Measurements from ENCODE around the gene CCNE1. TPM values are rescaled to one million over a fixed set of nuclear protein-coding genes. Genes with fewer than 3 reads are reported as not detected.
A peak's percentile ranks its signal among the peaks of the same experiment; 100 is the strongest.

The CCNE1 gene
- total and polyA plus RNA-seq, 2 experiments from 2014 or later = 19.9 to 24.6 TPM

DNA sequence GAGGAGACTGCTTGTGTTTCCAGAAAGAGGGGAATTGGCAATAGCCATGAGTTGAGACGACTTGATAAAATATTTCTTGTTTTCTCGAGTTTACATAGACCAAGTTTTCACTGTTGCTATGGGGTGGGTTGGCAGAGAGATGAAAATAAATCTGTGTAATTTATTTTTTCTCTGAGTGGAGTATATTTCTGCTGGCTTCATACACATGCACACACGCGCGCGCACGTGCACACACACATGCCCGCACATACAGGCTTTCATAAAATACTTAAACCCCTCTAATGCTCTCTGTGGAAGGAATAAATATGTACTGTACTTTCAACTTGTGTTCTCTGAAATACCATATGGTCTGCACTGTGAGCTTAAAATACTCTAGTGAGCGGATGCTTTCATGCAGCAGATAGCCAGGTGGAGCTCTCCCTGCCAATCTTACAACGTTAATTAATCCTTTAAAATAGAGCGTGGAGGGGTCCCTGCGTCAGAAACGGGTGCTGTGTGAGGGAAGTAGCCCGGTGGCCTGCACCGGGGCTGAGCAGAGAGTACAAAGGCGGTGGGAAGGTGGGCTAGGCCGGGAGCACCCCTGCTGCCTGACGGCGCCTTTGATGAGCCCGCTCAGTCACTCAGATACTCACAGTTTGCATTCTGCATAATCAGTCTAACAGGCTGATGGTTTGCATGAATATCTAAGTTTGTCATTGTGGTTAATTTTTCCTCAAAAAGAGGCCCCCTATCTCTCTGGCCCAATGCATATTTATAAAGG lies 44.1 kb downstream of the CCNE1 start:
- Histone ChIP-seq H3K9me2 (replicated peaks; ENCODE audit: insufficient read depth) (no peaks in the 10 kb centered on the region), H4K20me1 (ENCODE audit: insufficient read depth, poor library complexity, severe bottlenecking) (no peaks in the 10 kb centered on the region), H3K4me1 (ENCODE audit: insufficient read depth) (peaks cover 3% of the 10 kb centered on the region), H3K79me2 (no peaks in the 10 kb centered on the region), H3K4me2 (no peak overlapping the region), H3K9me3 (ENCODE audit: low read depth) (no peaks in the 10 kb centered on the region), H3K27me3 (no peaks in the 10 kb centered on the region), H3K27ac (no peak overlapping the region), H3K4me3 (no peak overlapping the region), H2AFZ (no peak overlapping the region), H3K36me3 (replicated peaks; ENCODE audit: insufficient read depth, low read depth) (no peaks in the 10 kb centered on the region)
- TF ChIP-seq EZH2 (IDR thresholded peaks at IDR 0.05; ENCODE audit: borderline replicate concordance) (no peak), EZH2phosphoT487 (IDR thresholded peaks at IDR 0.05; ENCODE audit: low read depth, severe bottlenecking, unreplicated experiment) (no peak), CTCF (IDR thresholded peaks at IDR 0.05; ENCODE audit: poor library complexity) (no peak)
- no peak for DNase-seq (ENCODE audit: low spot score)
- 92% methylated on average over 20 of the region's 20 CpGs for WGBS (ENCODE audit: low lambda C conversion rate, missing lambda C conversion rate)

- Histone ChIP-seq H3K79me2 (no peaks in the 10 kb centered on the region), H3K9me3 (ENCODE audit: low read depth) (no peaks in the 10 kb centered on the region), H3K4me2 (no peak overlapping the region), H2AFZ (no peak overlapping the region), H3K9me2 (replicated peaks; ENCODE audit: insufficient read depth) (no peaks in the 10 kb centered on the region), H3K27me3 (no peaks in the 10 kb centered on the region), H3K4me3 (no peak overlapping the region), H3K4me1 (ENCODE audit: insufficient read depth) (peaks cover 3% of the 10 kb centered on the region), H3K27ac (no peak overlapping the region), H4K20me1 (ENCODE audit: insufficient read depth, poor library complexity, severe bottlenecking) (no peaks in the 10 kb centered on the region), H3K36me3 (replicated peaks; ENCODE audit: insufficient read depth, low read depth) (no peaks in the 10 kb centered on the region)
- peak; percentile 79 for DNase-seq (ENCODE audit: low spot score)
- WGBS (ENCODE audit: low lambda C conversion rate, missing lambda C conversion rate) = 25% methylated on average over 8 of the region's 9 CpGs
- TF ChIP-seq CTCF (IDR thresholded peaks at IDR 0.05; ENCODE audit: poor library complexity) = peak; percentile 59
- no peak for TF ChIP-seq EZH2 (IDR thresholded peaks at IDR 0.05; ENCODE audit: borderline replicate concordance)
Measured at GRCh38 chr19:29858000-29858596, 46.3 kb downstream of the CCNE1 start.

GRCh38 chr19:29858621-29859020 lies 46.8 kb downstream of the CCNE1 start:
- Histone ChIP-seq H3K27me3 (no peaks in the 10 kb centered on the region), H3K36me3 (replicated peaks; ENCODE audit: insufficient read depth, low read depth) (no peaks in the 10 kb centered on the region), H3K79me2 (no peaks in the 10 kb centered on the region), H3K4me3 (no peak overlapping the region), H3K9me3 (ENCODE audit: low read depth) (no peaks in the 10 kb centered on the region), H3K27ac (no peak overlapping the region), H3K9me2 (replicated peaks; ENCODE audit: insufficient read depth) (no peaks in the 10 kb centered on the region), H3K4me1 (ENCODE audit: insufficient read depth) (peaks cover 3% of the 10 kb centered on the region), H2AFZ (no peak overlapping the region), H3K4me2 (no peak overlapping the region), H4K20me1 (ENCODE audit: insufficient read depth, poor library complexity, severe bottlenecking) (no peaks in the 10 kb centered on the region)
- DNase-seq (ENCODE audit: low spot score) = no peak
- WGBS (ENCODE audit: low lambda C conversion rate, missing lambda C conversion rate) = 48% methylated on average over 13 of the region's 13 CpGs
- TF ChIP-seq EZH2 (IDR thresholded peaks at IDR 0.05; ENCODE audit: borderline replicate concordance) (no peak), CTCF (IDR thresholded peaks at IDR 0.05; ENCODE audit: poor library complexity) (no peak), EZH2phosphoT487 (IDR thresholded peaks at IDR 0.05; ENCODE audit: low read depth, severe bottlenecking, unreplicated experiment) (no peak)
